NK-92 (cell line): ENCODE measurements around the gene SLC6A2.

Experiments used
- DNase-seq: peaks from one replicate; lab custom pipeline; 2025; ENCODE audit not compliant: unreplicated experiment; lab: John Stamatoyannopoulos, UW

The SLC6A2 gene

GRCh38 chr16:55647343-55647742 lies 8.4 kb upstream of the SLC6A2 start:
- no peak for DNase-seq

DNA sequence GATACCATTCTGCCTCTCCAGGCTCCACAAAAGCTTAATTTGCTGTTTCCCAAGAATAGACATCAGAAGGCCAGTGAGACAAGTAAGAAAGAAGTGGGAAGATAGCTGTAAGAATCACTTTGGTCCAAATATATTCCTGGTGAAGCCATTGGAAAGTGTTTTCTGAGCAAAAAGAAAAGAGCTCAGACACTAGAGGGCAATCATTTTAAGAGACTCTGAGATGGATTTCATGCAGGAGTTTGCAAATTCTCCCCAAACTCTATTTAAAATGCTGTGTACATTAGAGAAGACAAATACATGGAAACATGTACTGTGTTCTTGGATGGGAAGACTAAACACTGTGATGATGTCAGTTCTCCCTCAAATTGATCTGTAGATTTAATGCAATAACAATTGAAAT lies 8.0 kb upstream of the SLC6A2 start:
- DNase-seq, result no peak

DNA sequence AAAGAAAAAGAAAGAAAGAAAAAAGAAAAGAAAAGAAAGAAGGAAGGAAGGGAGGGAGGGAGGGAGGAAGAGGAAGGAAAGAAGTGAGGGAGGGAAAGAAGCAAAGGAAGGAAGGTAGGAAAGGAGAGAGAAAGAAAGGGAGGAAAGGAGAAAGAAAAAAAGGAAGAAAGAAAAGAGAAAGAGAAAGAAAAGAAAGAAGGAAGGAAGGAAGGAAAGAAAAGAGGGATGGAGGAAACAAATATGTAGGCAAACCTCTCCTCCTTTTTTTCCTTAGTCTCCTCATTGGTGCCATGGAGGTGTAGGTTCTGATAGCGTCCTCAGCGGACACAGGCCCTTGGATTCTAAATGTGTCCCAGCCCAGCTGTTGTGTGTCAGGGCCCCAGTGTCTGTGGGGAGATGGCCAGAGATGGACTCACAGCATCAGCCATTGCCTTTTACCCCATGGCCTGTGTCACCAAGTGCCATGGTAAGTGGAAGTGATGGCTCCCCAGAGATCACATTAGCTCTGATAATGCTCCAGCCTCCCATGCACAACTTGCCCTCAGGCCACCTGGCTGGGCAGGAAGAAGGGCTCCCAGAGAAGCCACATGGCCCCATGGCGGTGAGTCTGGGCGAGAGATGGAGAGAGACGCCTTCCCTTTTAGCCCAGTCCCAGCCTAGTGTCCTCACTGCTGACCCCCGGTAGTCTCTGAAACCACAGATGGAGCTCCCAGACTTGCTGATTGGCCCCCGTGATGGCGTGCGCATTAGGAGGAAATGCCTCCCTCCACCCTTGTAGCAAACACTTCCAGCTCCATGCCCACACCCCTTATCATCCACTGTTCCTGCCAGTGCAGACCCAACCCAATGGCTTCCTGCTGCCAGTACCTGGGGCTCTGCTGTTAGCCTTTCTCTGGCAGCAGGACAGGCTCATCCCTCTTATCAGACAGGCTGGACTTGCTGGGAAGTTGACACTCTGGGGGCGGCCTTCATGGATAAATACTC lies 3.7 kb upstream of the SLC6A2 start:
- DNase-seq, result no peak

- DNase-seq, result no peak
These were observed 2.7 kb upstream of the SLC6A2 start for GRCh38 chr16:55653106-55653505.

DNA sequence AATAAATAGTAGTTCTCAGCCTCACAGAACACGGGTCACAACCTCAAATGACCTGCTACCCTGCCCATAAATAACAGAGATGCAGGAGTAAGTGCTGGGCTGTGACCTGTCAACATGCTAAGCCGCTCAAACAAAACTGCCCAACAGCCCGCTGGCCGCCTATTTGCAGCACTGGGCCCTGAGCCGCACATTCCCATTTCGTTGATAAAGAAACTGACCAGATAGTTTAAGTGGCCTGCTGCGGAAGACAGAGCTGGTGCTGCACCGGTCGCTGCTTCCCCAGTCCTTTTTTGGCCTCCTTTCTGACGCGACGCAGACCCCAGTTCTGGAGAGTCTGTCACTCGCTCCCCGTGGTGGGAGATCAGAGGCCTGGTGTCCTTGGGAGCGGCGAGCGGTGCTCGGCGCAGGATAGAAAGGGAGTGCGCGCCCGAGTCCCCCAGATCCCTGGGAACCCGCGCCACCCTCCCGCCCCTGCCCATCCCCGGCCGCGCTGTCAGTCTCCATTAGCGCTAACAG lies 349 bp upstream of the SLC6A2 start:
- DNase-seq, result no peak

GRCh38 chr16:55656691-55657092 lies 904 bp downstream of the SLC6A2 start:
- no peak for DNase-seq

DNA sequence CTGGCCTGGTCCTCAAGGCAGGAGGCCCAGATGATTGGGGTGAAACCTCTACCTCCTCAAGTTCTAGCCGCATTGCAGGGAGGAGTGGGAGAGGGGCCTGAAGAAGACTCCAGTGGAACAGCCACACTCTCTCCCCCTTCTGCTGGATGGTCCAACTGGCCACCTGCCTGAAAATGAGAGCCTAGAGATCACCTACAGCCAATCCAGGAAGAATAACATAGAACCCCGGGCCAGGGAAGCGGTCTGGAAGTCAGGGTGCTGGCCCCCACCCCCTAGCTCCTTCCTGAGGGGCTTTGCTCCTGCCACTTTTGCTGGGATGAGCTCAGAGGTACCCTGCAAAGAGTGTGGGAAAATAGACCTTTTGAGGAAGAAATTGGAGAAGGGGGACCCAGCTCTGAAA lies 1.8 kb downstream of the SLC6A2 start:
- no peak for DNase-seq

GRCh38 chr16:55658898-55659420 lies 3.2 kb downstream of the SLC6A2 start:
- no peak for DNase-seq

- DNase-seq, result no peak
These were observed 4.2 kb downstream of the SLC6A2 start for GRCh38 chr16:55660026-55660425.

- DNase-seq, result no peak
These were observed 5.0 kb downstream of the SLC6A2 start for GRCh38 chr16:55660828-55661227.

GRCh38 chr16:55661941-55662643 lies 6.3 kb downstream of the SLC6A2 start:
- no peak for DNase-seq

GRCh38 chr16:55662644-55663031 lies 6.8 kb downstream of the SLC6A2 start:
- DNase-seq, result no peak

- DNase-seq, result no peak
These were observed 7.4 kb downstream of the SLC6A2 start for GRCh38 chr16:55663225-55663624.

GRCh38 chr16:55663765-55664677 lies 8.2 kb downstream of the SLC6A2 start:
- no peak for DNase-seq

- DNase-seq, result no peak
These were observed 9.1 kb downstream of the SLC6A2 start for GRCh38 chr16:55664786-55665407.

DNA sequence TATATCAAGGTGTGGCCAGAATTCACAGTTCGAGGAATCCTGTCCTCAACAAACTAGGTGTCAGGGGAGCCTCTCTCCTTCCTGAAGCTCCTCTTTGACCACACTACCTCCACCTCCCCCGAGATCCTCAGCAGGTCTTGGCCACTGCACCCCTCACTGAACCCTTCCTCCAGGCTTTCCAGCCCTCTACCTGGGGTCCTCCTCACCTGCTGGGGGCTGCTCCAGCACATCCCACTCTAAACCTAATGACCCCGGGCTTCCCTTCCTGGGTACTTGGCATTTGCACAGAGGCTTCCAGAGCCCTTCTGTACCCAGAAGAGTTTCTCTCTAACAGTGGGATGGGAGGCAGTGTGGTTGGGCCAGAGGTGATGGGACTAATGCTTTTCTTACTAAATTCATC lies 9.7 kb downstream of the SLC6A2 start:
- DNase-seq, result no peak

DNA sequence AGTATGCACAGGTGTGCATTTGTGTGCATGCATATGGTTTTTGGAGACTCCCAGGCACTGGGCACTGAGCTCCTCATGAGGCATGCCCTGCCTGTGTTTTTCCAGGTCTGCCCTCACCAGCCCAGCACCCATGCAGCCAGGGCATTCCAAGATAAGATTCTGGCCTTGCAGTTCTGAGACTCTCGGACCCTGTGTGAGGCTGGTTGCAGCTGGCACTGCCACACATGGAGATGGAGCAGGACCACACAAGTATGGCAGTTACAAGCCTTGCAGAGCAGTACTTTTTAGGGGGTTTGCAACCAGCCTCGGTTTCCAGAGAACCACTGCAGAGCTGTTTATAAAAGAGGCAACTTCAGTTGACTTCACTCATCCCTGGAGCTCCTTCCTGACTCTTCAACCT lies 10.2 kb downstream of the SLC6A2 start:
- DNase-seq, result no peak

GRCh38 chr16:55667753-55668152 lies 12.0 kb downstream of the SLC6A2 start:
- no peak for DNase-seq

GRCh38 chr16:55668340-55669281 lies 12.8 kb downstream of the SLC6A2 start:
- DNase-seq, result no peak
